SU-DHL-6 (cell line): ENCODE measurements around the gene CDK6.

Source experiments
- H2AFZ ChIP-seq: fragments of 200-600 bp; sonication (generic); 2 replicates; pipeline ENCODE4 v1.6.1; 2014; ENCODE audit warnings: low read depth, mild to moderate bottlenecking, moderate library complexity, mixed read lengths, antibody characterized with exemption, low read length; ENCODE audit not compliant: severe bottlenecking
- H3F3A ChIP-seq: fragments of 200-600 bp; shearing (Covaris generic); 2 replicates; pipeline ENCODE4 v1.6.0; 2016; ENCODE audit warnings: antibody characterized with exemption, mild to moderate bottlenecking; ENCODE audit not compliant: insufficient read depth
- H3K27ac ChIP-seq: fragments of 200-600 bp; sonication (generic); 2 replicates; pipeline ENCODE4 v1.5.1; 2016; ENCODE audit warnings: low read depth, mild to moderate bottlenecking, low read length, moderate library complexity, mixed read lengths
- H3K27me3 ChIP-seq: fragments of 200-600 bp; sonication (generic), shearing (Covaris generic); 2 replicates; pipeline ENCODE4 v1.6.0; 2014; ENCODE audit warnings: mild to moderate bottlenecking, low read length
- H3K36me3 ChIP-seq: fragments of 200-600 bp; sonication (generic); 2 replicates; pipeline ENCODE4 v1.6.1; 2014; ENCODE audit warnings: mild to moderate bottlenecking, low read length, mixed read lengths
- H3K4me2 ChIP-seq: fragments of 300-600, 200-600 bp; shearing (Covaris generic), sonication (generic); 2 replicates; pipeline ENCODE4 v1.6.0; 2014; ENCODE audit warnings: low read length, low read depth, mild to moderate bottlenecking; ENCODE audit not compliant: poor library complexity, severe bottlenecking
- H3K4me3 ChIP-seq: fragments of 200-600 bp; sonication (generic); 2 replicates; pipeline ENCODE4 v1.5.1; 2014; ENCODE audit warnings: antibody characterized with exemption, low read length, mild to moderate bottlenecking, mixed read lengths; ENCODE audit not compliant: insufficient read depth, poor library complexity, severe bottlenecking
- H3K79me2 ChIP-seq: fragments of 200-600 bp; sonication (generic); 2 replicates; pipeline ENCODE4 v1.6.1; 2014; ENCODE audit warnings: mild to moderate bottlenecking, low read length, moderate library complexity; ENCODE audit not compliant: insufficient read depth
- H3K9ac ChIP-seq: fragments of 200-600 bp; sonication (generic); 2 replicates; pipeline ENCODE4 v1.7.0; 2014; ENCODE audit warnings: mild to moderate bottlenecking, low read length
- H3K9me2 ChIP-seq: fragments of 200-600 bp; sonication (generic); replicated peaks from 2 replicates; pipeline ENCODE4 v1.6.1; 2014; ENCODE audit warnings: low read length; ENCODE audit not compliant: insufficient read depth
- H3K9me3 ChIP-seq: fragments of 200-600 bp; sonication (generic); 2 replicates; pipeline ENCODE4 v1.6.1; 2014; ENCODE audit warnings: low read length, mixed read lengths; ENCODE audit not compliant: insufficient read depth
- H4K20me1 ChIP-seq: fragments of 200-600 bp; sonication (generic); 2 replicates; pipeline ENCODE4 v1.6.1; 2014; ENCODE audit warnings: low read depth, mild to moderate bottlenecking, antibody characterized with exemption, low read length, moderate library complexity, mixed read lengths
- EZH2phosphoT487 ChIP-seq: fragments of 200-600 bp; sonication (generic), shearing (Covaris generic); conservative IDR thresholded peaks from 2 replicates; pipeline ENCODE4 v1.6.1; 2018; ENCODE audit warnings: mild to moderate bottlenecking, antibody characterized with exemption, low read length, moderate library complexity, mixed read lengths
- TF ChIP-seq, protein P1 (sequence below): fragments of 200-600 bp; sonication (generic); IDR thresholded peaks from one replicate; pipeline ENCODE4 v1.5.1; 2017; ENCODE audit warnings: antibody characterized with exemption, mild to moderate bottlenecking, low read length, moderate library complexity; ENCODE audit not compliant: insufficient read depth, poor library complexity, severe bottlenecking

CDK6 gene

GRCh38 chr7:92727755-92728154 lies 108.6 kb downstream of the CDK6 start:
- H3K9me3 ChIP-seq: no peaks in the 10 kb centered on the region
- TF ChIP-seq EZH2phosphoT487: no peak
- TF ChIP-seq, protein P1, sequence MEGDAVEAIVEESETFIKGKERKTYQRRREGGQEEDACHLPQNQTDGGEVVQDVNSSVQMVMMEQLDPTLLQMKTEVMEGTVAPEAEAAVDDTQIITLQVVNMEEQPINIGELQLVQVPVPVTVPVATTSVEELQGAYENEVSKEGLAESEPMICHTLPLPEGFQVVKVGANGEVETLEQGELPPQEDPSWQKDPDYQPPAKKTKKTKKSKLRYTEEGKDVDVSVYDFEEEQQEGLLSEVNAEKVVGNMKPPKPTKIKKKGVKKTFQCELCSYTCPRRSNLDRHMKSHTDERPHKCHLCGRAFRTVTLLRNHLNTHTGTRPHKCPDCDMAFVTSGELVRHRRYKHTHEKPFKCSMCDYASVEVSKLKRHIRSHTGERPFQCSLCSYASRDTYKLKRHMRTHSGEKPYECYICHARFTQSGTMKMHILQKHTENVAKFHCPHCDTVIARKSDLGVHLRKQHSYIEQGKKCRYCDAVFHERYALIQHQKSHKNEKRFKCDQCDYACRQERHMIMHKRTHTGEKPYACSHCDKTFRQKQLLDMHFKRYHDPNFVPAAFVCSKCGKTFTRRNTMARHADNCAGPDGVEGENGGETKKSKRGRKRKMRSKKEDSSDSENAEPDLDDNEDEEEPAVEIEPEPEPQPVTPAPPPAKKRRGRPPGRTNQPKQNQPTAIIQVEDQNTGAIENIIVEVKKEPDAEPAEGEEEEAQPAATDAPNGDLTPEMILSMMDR: no peak
- no peak overlapping the region for H3K4me3 ChIP-seq
- no peaks in the 10 kb centered on the region for H3K9me2 ChIP-seq
- H3K36me3 ChIP-seq: no peaks in the 10 kb centered on the region
- no peaks in the 10 kb centered on the region for H4K20me1 ChIP-seq
- no peak overlapping the region for H3K4me2 ChIP-seq
- no peaks in the 10 kb centered on the region for H3F3A ChIP-seq
- no peak overlapping the region for H2AFZ ChIP-seq
- no peak overlapping the region for H3K27ac ChIP-seq
- no peak overlapping the region for H3K9ac ChIP-seq
- H3K79me2 ChIP-seq: no peaks in the 10 kb centered on the region
- no peaks in the 10 kb centered on the region for H3K27me3 ChIP-seq

DNA sequence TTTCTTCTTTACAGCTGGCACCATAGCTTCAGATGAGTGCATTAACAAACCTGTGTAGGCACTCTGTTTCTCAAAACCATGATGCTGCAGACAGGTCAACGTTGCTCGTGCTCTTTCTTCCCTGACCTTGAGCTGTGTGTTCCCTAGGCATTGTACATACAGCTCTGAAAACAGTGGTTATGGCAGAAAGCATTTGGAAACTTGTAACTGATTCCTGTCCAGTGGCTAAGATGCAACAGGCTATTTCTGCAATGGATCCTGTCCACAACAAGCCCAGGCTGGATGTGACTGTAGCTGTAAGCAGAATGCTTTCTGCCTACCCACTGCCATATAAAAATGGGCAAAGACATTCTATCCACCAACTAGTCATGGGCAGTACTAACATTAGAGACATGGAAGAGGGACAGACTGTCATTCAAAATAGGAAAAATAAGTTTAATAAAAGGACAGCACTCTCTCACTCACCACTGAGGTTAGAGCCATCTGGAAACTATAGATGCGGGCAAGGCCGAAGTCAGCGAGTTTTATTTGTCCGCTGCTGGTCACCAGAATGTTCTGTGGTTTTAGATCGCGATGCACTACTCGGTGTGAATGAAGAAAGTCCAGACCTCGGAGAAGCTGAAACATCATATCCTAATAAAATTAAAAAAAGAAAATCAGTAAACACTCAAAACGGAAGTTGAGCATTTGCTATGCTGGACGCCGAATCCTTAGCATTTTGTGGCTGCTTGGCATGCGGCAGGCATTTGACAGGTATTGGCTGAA lies 111.0 kb downstream of the CDK6 start:
- Histone ChIP-seq H3K27me3 (no peaks in the 10 kb centered on the region), H3K9me3 (no peaks in the 10 kb centered on the region), H3K27ac (no peak overlapping the region), H3F3A (no peaks in the 10 kb centered on the region), H3K4me2 (no peak overlapping the region), H3K9me2 (no peaks in the 10 kb centered on the region), H3K79me2 (no peaks in the 10 kb centered on the region), H2AFZ (no peak overlapping the region), H3K4me3 (no peak overlapping the region), H3K9ac (no peak overlapping the region), H3K36me3 (no peaks in the 10 kb centered on the region), H4K20me1 (no peaks in the 10 kb centered on the region)
- TF ChIP-seq, protein P1: no peak
- no peak for TF ChIP-seq EZH2phosphoT487

DNA sequence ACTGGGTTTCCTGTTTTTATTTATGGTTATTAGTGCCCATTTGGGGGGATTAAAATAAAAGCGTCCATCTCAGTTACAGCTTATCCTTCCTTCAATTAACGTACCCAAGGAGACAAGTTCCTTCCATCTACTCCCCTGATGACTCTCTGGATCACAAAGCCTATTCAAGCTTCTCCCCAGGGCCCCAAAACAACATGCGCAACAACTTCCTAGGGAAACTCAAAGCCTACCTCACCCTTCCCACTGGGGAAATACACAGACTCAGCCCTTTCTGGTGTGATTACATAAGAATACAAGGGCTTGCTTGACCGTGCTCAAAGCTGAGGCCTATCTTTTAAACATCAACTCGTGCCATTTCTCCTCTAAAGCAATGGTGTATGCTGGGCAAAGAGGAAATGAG lies 112.4 kb downstream of the CDK6 start:
- H3K79me2 ChIP-seq: no peaks in the 10 kb centered on the region
- H3K4me2 ChIP-seq: no peak overlapping the region
- no peaks in the 10 kb centered on the region for H3K9me3 ChIP-seq
- no peaks in the 10 kb centered on the region for H3F3A ChIP-seq
- no peak overlapping the region for H3K4me3 ChIP-seq
- no peak overlapping the region for H3K9ac ChIP-seq
- H3K36me3 ChIP-seq: no peaks in the 10 kb centered on the region
- no peaks in the 10 kb centered on the region for H4K20me1 ChIP-seq
- TF ChIP-seq EZH2phosphoT487: no peak
- no peaks in the 10 kb centered on the region for H3K27me3 ChIP-seq
- H3K9me2 ChIP-seq: no peaks in the 10 kb centered on the region
- no peak overlapping the region for H3K27ac ChIP-seq
- no peak overlapping the region for H2AFZ ChIP-seq

- H3K4me3 ChIP-seq: no peak overlapping the region
- H3K27me3 ChIP-seq: no peaks in the 10 kb centered on the region
- H3K9ac ChIP-seq: no peak overlapping the region
- H3K9me3 ChIP-seq: no peaks in the 10 kb centered on the region
- H2AFZ ChIP-seq: no peak overlapping the region
- no peak overlapping the region for H3K4me2 ChIP-seq
- H4K20me1 ChIP-seq: no peaks in the 10 kb centered on the region
- no peaks in the 10 kb centered on the region for H3K9me2 ChIP-seq
- H3K79me2 ChIP-seq: no peaks in the 10 kb centered on the region
- TF ChIP-seq, protein P1: no peak
- H3K36me3 ChIP-seq: no peaks in the 10 kb centered on the region
- H3F3A ChIP-seq: no peaks in the 10 kb centered on the region
- no peak overlapping the region for H3K27ac ChIP-seq
These were observed 113.2 kb downstream of the CDK6 start for GRCh38 chr7:92723205-92723604.
